WTC11 (cell line): ENCODE results near the gene PRKCZ. TPM values are rescaled to one million over a fixed set of nuclear protein-coding genes. Genes with fewer than 3 reads are reported as not detected.
A peak's percentile ranks its signal among the peaks of the same experiment; 100 is the strongest.

Experiments
- ATAC-seq: fragments of 200-7000 bp; cut with Tn5 transposase; 2 replicates; pipeline ENCODE4 v1.10.0; 2021; ENCODE audit warnings: mild to moderate bottlenecking, moderate library complexity
- CTCF ChIA-PET: fragments of 300-600 bp; sonication (Branson Sonifier 250); formaldehyde crosslinking; loops from one replicate; lab custom pipeline; 2021; ENCODE audit warnings: antibody characterized with exemption; lab: Charles Lee
- POLR2A ChIA-PET: fragments of 350-600 bp; sonication (Branson Sonifier 250); formaldehyde crosslinking; loops from one replicate; lab custom pipeline; 2021; ENCODE audit warnings: antibody characterized with exemption; lab: Charles Lee
- DNase-seq: peaks from one replicate; pipeline ENCODE4 v3.0.0; 2021; ENCODE audit warnings: low spot score
- H3K27ac Mint-ChIP-seq: 2 replicates; pipeline ENCODE4 v1.8.0; 2021; ENCODE audit warnings: mixed read lengths
- H3K27me3 Mint-ChIP-seq: 2 replicates; pipeline ENCODE4 v1.8.0; 2021; ENCODE audit warnings: low read depth, mild to moderate bottlenecking, moderate library complexity, mixed read lengths
- H3K36me3 Mint-ChIP-seq: 2 replicates; pipeline ENCODE4 v1.8.0; 2021; ENCODE audit warnings: mixed read lengths
- H3K4me1 Mint-ChIP-seq: 2 replicates; pipeline ENCODE4 v1.8.0; 2022; ENCODE audit warnings: mixed read lengths
- H3K4me3 Mint-ChIP-seq: 2 replicates; pipeline ENCODE4 v1.8.0; 2021; ENCODE audit warnings: mild to moderate bottlenecking, moderate library complexity, mixed read lengths
- H3K9me3 Mint-ChIP-seq: 2 replicates; pipeline ENCODE4 v1.8.0; 2021; ENCODE audit warnings: mixed read lengths
- CBFB ChIP-seq: sonication (generic); formaldehyde crosslinking; IDR thresholded peaks from 2 replicates; pipeline ENCODE4 v1.8.1; 2022; ENCODE audit warnings: mild to moderate bottlenecking, low read depth, missing genetic modification reagents
- ELF4 ChIP-seq: sonication (generic); formaldehyde crosslinking; IDR thresholded peaks from 2 replicates; pipeline ENCODE4 v1.8.1; 2022; ENCODE audit warnings: low read depth, mild to moderate bottlenecking, moderate library complexity, missing genetic modification reagents
- ESRRA ChIP-seq: sonication (generic); formaldehyde crosslinking; IDR thresholded peaks from 2 replicates; pipeline ENCODE4 v1.8.1; 2022; ENCODE audit warnings: mild to moderate bottlenecking, missing genetic modification reagents, borderline replicate concordance
- FOXJ3 ChIP-seq: sonication (generic); formaldehyde crosslinking; IDR thresholded peaks from 2 replicates; pipeline ENCODE4 v1.9.0; 2021; ENCODE audit warnings: missing genetic modification reagents, mild to moderate bottlenecking, borderline replicate concordance
- GABPB1 ChIP-seq: sonication (generic); formaldehyde crosslinking; IDR thresholded peaks from 2 replicates; pipeline ENCODE4 v1.8.1; 2023; ENCODE audit warnings: mild to moderate bottlenecking, missing genetic modification reagents
- HMGA2 ChIP-seq: fragments of 250-450 bp; sonication (Bioruptor Pico); IDR thresholded peaks from 2 replicates; pipeline ENCODE4 v1.4.0; 2021; ENCODE audit warnings: mild to moderate bottlenecking, moderate library complexity
- JAZF1 ChIP-seq: fragments of 250-450 bp; sonication (Bioruptor Pico); IDR thresholded peaks from 2 replicates; pipeline ENCODE4 v1.9.0; 2021; ENCODE audit warnings: moderate library complexity, mild to moderate bottlenecking, inconsistent platforms
- MXD4 ChIP-seq: fragments of 250-450 bp; sonication (Bioruptor Pico); IDR thresholded peaks from 2 replicates; pipeline ENCODE4 v1.8.0; 2021; ENCODE audit warnings: mild to moderate bottlenecking, moderate library complexity, borderline replicate concordance
- NFATC4 ChIP-seq: fragments of 250-450 bp; sonication (Bioruptor Pico); IDR thresholded peaks from 2 replicates; pipeline ENCODE4 v1.9.0; 2021; ENCODE audit warnings: mild to moderate bottlenecking
- NFE2L1 ChIP-seq: sonication (generic); formaldehyde crosslinking; IDR thresholded peaks from 2 replicates; pipeline ENCODE4 v1.8.1; 2023; ENCODE audit warnings: missing genetic modification reagents
- RELA ChIP-seq: sonication (generic); formaldehyde crosslinking; IDR thresholded peaks from 2 replicates; pipeline ENCODE4 v1.8.1; 2022; ENCODE audit warnings: missing genetic modification reagents, mild to moderate bottlenecking, borderline replicate concordance
- SOX15 ChIP-seq: fragments of 250-450 bp; sonication (Bioruptor Pico); IDR thresholded peaks from 2 replicates; pipeline ENCODE4 v1.9.0; 2021; ENCODE audit warnings: mild to moderate bottlenecking
- TEAD4 ChIP-seq: sonication (generic); formaldehyde crosslinking; IDR thresholded peaks from 2 replicates; pipeline ENCODE4 v1.8.0; 2022; ENCODE audit warnings: mild to moderate bottlenecking, missing genetic modification reagents
- ZNF671 ChIP-seq: fragments of 250-450 bp; sonication (Bioruptor Pico); IDR thresholded peaks from 2 replicates; pipeline ENCODE4 v1.8.0; 2021; ENCODE audit warnings: mild to moderate bottlenecking
- total RNA-seq: library from RNA; stranded (reverse); gene quantifications from 3 replicates; pipeline ENCODE4 v1.2.3, GENCODE V29; 2021
- TF ChIP-seq, protein P1 (sequence below): sonication (generic); formaldehyde crosslinking; IDR thresholded peaks from 2 replicates; pipeline ENCODE4 v1.8.1; 2023; ENCODE audit warnings: mild to moderate bottlenecking, missing genetic modification reagents
- TF ChIP-seq, protein P2 (sequence below): sonication (generic); formaldehyde crosslinking; conservative IDR thresholded peaks from 2 replicates; pipeline ENCODE4 v1.8.1; 2023; ENCODE audit warnings: mild to moderate bottlenecking, low read depth, missing genetic modification reagents, moderate library complexity
- TF ChIP-seq, protein P3 (sequence below): fragments of 250-450 bp; sonication (Bioruptor Pico); IDR thresholded peaks from 2 replicates; pipeline ENCODE4 v2.1.2; 2022; ENCODE audit warnings: mild to moderate bottlenecking, moderate library complexity
- TF ChIP-seq, protein P4 (sequence below): fragments of 250-450 bp; sonication (Bioruptor Pico); IDR thresholded peaks from 2 replicates; pipeline ENCODE4 v1.9.0; 2021; ENCODE audit warnings: mild to moderate bottlenecking, borderline replicate concordance
- TF ChIP-seq, protein P5 (sequence below): fragments of 250-450 bp; sonication (Bioruptor Pico); IDR thresholded peaks from 2 replicates; pipeline ENCODE4 v1.9.0; 2021; ENCODE audit warnings: mild to moderate bottlenecking

PRKCZ gene
- total RNA-seq, 1 experiment from 2014 or later: 52.5 TPM

DNA sequence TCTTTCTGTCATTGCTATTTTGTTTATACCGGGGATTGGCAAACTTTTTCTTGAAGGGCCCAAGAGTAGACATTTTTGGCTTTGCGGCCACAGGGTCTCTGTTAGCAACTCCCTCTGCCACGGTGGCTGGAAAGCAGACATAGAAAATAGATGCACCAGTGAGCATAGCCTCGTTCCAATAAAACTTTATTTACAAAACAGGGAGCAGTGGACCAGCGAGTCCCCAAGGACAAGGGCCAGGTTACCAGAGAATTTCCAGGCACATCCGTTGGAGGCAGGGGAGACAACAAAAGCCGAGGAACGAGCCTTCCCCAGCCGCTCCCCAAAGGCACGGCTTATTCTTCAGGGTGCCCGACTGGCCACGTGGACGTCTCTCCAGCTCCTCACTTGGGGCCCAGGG is 117.9 kb downstream of the PRKCZ start (continued):
- TF ChIP-seq, protein P1, sequence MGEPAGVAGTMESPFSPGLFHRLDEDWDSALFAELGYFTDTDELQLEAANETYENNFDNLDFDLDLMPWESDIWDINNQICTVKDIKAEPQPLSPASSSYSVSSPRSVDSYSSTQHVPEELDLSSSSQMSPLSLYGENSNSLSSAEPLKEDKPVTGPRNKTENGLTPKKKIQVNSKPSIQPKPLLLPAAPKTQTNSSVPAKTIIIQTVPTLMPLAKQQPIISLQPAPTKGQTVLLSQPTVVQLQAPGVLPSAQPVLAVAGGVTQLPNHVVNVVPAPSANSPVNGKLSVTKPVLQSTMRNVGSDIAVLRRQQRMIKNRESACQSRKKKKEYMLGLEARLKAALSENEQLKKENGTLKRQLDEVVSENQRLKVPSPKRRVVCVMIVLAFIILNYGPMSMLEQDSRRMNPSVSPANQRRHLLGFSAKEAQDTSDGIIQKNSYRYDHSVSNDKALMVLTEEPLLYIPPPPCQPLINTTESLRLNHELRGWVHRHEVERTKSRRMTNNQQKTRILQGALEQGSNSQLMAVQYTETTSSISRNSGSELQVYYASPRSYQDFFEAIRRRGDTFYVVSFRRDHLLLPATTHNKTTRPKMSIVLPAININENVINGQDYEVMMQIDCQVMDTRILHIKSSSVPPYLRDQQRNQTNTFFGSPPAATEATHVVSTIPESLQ: no peak
- TF ChIP-seq ELF4 (CRISPR knock-in tag) (no peak), ZNF671 (CRISPR knock-in tag) (no peak), RELA (CRISPR knock-in tag) (no peak)

DNA sequence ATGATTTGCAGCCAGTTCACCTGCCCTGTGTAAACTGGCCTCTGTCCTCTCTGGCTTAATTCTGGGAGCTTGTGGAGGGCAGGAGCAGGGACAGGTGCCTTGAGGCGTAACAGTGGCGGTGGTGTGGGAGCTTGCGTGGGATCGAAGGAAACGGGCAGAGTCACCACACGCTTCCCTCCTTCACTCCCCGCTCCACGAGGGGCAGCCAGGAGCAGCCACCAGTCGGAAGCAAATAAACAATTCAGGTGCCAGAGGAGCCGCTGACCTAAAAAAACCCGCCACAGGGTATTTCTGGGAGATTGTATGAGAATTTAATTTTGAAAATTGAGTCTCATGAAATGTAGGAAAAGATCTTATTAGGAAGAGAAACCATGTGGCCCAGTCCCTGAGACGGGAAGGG is 118.3 kb downstream of the PRKCZ start:
- H3K4me3 Mint-ChIP-seq: no peak overlapping the region
- DNase-seq (no peak), ATAC-seq (no peak)
- no peaks in the 10 kb centered on the region for H3K27me3 Mint-ChIP-seq
- H3K9me3 Mint-ChIP-seq: no peaks in the 10 kb centered on the region
- no peak for TF ChIP-seq NFE2L1 (CRISPR knock-in tag)
- TF ChIP-seq, protein P2, sequence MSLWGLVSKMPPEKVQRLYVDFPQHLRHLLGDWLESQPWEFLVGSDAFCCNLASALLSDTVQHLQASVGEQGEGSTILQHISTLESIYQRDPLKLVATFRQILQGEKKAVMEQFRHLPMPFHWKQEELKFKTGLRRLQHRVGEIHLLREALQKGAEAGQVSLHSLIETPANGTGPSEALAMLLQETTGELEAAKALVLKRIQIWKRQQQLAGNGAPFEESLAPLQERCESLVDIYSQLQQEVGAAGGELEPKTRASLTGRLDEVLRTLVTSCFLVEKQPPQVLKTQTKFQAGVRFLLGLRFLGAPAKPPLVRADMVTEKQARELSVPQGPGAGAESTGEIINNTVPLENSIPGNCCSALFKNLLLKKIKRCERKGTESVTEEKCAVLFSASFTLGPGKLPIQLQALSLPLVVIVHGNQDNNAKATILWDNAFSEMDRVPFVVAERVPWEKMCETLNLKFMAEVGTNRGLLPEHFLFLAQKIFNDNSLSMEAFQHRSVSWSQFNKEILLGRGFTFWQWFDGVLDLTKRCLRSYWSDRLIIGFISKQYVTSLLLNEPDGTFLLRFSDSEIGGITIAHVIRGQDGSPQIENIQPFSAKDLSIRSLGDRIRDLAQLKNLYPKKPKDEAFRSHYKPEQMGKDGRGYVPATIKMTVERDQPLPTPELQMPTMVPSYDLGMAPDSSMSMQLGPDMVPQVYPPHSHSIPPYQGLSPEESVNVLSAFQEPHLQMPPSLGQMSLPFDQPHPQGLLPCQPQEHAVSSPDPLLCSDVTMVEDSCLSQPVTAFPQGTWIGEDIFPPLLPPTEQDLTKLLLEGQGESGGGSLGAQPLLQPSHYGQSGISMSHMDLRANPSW (CRISPR knock-in tag): no peak
- peaks cover 11% of the 10 kb centered on the region for H3K36me3 Mint-ChIP-seq
- peak overlapping the region; percentile 73; the same call in 1 of the 2 replicates for H3K27ac Mint-ChIP-seq
- CTCF ChIA-PET: interaction anchor here (0.5 to 1.1 kb wide), 4 partner anchors 28 to 124 kb away, joined by 3 to 4 read pairs (median 4); no protein-coding TSS in a partner anchor
- POLR2A ChIA-PET: no interaction called here
- no peaks in the 10 kb centered on the region for H3K4me1 Mint-ChIP-seq

DNA sequence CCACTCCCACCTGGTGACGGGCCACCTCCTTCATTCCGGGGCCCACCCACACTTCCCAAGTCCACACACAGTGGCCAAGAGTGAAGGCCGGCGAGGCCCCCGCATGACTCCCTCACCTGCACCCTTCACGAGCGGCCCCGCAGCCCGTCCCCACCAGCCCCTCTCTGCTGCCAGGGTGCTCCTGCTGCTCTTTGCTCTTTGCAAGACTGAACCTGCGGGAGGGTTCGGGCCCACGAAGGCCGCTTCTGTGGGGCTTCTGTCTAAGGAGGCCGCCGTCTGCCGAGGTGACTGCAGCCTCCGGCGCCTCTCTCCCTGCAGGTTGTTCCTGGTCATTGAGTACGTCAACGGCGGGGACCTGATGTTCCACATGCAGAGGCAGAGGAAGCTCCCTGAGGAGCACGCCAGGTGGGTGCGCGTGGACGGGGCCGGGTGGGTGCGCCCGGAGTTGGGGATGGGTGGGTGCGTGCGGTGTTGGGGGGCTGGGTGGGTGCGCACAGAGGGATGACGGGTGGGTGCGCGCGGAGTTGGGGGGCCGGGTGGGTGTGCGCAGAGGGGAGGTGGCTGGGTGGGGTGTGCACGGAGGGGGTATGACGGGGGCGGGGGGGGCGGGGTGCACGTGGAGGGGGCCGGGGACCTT is 119.1 kb downstream of the PRKCZ start:
- Mint-ChIP-seq H3K9me3 (no peaks in the 10 kb centered on the region), H3K27ac (no peak overlapping the region), H3K4me1 (0 out of 2 replicates have a peak, but pooled peaks cover 3% of the 10 kb centered on the region), H3K36me3 (peaks cover 11% of the 10 kb centered on the region), H3K27me3 (no peaks in the 10 kb centered on the region), H3K4me3 (no peak overlapping the region)
- no peak for DNase-seq
- ATAC-seq: no peak
- ChIA-PET POLR2A (no interaction called here), CTCF (interaction anchor here (0.6 kb wide), 1 partner anchor 29 kb away, joined by 3 read pairs; no protein-coding TSS in a partner anchor)
- TF ChIP-seq JAZF1 (CRISPR knock-in tag) (no peak), TEAD4 (CRISPR knock-in tag) (no peak), CBFB (no peak), HMGA2 (no peak), SOX15 (no peak), NFATC4 (no peak), MXD4 (CRISPR knock-in tag) (no peak), FOXJ3 (CRISPR knock-in tag) (no peak), ESRRA (CRISPR knock-in tag) (no peak), GABPB1 (CRISPR knock-in tag) (no peak)
- TF ChIP-seq, protein P3, sequence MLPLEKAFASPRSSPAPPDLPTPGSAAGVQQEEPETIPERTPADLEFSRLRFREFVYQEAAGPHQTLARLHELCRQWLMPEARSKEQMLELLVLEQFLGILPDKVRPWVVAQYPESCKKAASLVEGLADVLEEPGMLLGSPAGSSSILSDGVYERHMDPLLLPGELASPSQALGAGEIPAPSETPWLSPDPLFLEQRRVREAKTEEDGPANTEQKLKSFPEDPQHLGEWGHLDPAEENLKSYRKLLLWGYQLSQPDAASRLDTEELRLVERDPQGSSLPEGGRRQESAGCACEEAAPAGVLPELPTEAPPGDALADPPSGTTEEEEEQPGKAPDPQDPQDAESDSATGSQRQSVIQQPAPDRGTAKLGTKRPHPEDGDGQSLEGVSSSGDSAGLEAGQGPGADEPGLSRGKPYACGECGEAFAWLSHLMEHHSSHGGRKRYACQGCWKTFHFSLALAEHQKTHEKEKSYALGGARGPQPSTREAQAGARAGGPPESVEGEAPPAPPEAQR (CRISPR knock-in tag): no peak
- TF ChIP-seq, protein P4, sequence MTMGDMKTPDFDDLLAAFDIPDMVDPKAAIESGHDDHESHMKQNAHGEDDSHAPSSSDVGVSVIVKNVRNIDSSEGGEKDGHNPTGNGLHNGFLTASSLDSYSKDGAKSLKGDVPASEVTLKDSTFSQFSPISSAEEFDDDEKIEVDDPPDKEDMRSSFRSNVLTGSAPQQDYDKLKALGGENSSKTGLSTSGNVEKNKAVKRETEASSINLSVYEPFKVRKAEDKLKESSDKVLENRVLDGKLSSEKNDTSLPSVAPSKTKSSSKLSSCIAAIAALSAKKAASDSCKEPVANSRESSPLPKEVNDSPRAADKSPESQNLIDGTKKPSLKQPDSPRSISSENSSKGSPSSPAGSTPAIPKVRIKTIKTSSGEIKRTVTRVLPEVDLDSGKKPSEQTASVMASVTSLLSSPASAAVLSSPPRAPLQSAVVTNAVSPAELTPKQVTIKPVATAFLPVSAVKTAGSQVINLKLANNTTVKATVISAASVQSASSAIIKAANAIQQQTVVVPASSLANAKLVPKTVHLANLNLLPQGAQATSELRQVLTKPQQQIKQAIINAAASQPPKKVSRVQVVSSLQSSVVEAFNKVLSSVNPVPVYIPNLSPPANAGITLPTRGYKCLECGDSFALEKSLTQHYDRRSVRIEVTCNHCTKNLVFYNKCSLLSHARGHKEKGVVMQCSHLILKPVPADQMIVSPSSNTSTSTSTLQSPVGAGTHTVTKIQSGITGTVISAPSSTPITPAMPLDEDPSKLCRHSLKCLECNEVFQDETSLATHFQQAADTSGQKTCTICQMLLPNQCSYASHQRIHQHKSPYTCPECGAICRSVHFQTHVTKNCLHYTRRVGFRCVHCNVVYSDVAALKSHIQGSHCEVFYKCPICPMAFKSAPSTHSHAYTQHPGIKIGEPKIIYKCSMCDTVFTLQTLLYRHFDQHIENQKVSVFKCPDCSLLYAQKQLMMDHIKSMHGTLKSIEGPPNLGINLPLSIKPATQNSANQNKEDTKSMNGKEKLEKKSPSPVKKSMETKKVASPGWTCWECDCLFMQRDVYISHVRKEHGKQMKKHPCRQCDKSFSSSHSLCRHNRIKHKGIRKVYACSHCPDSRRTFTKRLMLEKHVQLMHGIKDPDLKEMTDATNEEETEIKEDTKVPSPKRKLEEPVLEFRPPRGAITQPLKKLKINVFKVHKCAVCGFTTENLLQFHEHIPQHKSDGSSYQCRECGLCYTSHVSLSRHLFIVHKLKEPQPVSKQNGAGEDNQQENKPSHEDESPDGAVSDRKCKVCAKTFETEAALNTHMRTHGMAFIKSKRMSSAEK (CRISPR knock-in tag): no peak
- TF ChIP-seq, protein P5, sequence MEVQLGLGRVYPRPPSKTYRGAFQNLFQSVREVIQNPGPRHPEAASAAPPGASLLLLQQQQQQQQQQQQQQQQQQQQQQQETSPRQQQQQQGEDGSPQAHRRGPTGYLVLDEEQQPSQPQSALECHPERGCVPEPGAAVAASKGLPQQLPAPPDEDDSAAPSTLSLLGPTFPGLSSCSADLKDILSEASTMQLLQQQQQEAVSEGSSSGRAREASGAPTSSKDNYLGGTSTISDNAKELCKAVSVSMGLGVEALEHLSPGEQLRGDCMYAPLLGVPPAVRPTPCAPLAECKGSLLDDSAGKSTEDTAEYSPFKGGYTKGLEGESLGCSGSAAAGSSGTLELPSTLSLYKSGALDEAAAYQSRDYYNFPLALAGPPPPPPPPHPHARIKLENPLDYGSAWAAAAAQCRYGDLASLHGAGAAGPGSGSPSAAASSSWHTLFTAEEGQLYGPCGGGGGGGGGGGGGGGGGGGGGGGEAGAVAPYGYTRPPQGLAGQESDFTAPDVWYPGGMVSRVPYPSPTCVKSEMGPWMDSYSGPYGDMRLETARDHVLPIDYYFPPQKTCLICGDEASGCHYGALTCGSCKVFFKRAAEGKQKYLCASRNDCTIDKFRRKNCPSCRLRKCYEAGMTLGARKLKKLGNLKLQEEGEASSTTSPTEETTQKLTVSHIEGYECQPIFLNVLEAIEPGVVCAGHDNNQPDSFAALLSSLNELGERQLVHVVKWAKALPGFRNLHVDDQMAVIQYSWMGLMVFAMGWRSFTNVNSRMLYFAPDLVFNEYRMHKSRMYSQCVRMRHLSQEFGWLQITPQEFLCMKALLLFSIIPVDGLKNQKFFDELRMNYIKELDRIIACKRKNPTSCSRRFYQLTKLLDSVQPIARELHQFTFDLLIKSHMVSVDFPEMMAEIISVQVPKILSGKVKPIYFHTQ (CRISPR knock-in tag): no peak
